ENCODE results near the gene AP2B1. TPM values are rescaled to one million over a fixed set of nuclear protein-coding genes. Genes with fewer than 3 reads are reported as not detected.
A peak's percentile ranks its signal among the peaks of the same experiment; 100 is the strongest.

Gene AP2B1
- total RNA-seq, 4 donors from 2014 or later = 62.6 to 94.3 (median 79.4) TPM

DNA sequence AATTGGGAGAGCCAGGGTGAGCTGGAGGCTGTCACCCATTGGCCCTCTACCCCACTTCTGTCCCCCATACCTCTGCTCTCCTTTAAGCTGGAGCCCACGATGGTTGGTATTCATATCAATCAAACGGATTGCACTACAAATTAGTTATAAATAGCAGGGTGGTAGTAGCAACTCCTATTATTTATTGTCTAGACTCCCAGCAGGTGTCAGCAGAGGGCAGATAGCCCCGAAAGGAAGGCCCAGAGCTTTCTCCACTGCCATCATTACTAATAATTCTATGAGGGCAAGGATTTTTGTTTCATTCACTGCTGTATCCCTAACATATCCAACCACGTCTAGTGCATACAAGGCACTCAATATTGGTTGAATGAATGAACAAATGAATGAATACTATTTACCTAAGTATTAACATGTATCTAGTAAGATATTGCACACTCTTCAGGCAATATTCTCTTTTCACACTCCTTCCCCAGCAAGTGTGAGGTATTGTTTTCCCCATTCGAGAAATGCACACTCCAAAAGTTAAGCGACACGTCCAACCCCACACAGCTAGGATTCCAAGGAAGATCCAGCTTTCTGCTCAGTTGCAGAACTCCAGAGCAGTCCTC, 179.9 kb downstream of the AP2B1 start:
- ATAC-seq (ENCODE audit: low FRiP score) (no peak), DNase-seq (ENCODE audit: low spot score) (no peak)
- TF ChIP-seq CTCF (IDR thresholded peaks at IDR 0.05) = no peak

DNA sequence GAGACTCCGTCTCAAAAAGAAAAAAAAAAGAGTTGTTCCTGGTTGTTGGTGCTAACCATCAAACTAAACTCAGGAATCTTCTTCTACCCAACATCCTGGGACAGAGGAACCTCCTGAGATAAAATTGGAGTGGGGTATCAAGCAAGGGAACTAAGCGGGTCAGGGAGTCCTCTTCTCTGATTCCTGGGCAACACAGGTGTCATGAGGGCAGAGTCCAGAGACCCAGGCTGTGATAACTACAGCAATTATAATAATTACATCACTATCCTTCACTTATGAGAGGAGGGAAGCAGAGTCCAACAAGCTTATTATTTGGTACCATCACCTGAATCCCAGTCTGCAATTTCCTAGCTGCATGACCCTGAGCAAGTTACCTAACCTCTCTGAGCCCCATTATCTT, 181.7 kb downstream of the AP2B1 start:
- no peak for ATAC-seq (ENCODE audit: low FRiP score)
- no peak for TF ChIP-seq CTCF (IDR thresholded peaks at IDR 0.05)
- DNase-seq (ENCODE audit: low spot score) = no peak

DNA sequence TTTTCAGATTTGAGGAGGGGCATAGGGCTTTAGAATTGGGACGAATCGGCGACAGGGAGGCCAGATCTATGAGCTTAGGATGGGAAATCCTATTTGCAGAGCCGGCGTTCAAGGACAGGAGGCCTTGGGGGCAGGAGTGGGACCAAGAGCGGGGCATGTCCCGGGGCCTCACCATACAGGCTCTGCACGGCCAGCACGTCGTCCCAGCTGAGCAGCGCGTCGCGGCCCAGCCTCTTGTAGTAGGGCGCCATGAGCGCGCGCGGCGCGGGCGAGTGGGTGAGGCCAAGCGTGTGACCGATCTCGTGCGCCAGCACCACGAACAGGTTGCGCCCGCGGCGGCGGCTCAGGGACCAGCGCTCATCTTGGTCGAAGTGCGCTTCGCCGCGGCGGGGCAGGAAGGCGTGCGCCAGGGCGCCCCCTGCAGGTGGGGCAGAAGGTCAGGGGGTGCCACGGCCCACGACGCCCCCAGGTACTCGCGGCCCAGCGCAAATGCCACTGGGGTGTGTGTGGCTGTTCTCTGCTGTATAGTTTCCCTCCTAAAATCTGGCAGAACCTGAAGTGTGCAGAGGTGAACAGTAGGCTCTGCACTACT, 182.9 kb downstream of the AP2B1 start:
- ATAC-seq (ENCODE audit: low FRiP score) (no peak), DNase-seq (ENCODE audit: low spot score) (no peak)
- no peak for TF ChIP-seq CTCF (IDR thresholded peaks at IDR 0.05)

DNA sequence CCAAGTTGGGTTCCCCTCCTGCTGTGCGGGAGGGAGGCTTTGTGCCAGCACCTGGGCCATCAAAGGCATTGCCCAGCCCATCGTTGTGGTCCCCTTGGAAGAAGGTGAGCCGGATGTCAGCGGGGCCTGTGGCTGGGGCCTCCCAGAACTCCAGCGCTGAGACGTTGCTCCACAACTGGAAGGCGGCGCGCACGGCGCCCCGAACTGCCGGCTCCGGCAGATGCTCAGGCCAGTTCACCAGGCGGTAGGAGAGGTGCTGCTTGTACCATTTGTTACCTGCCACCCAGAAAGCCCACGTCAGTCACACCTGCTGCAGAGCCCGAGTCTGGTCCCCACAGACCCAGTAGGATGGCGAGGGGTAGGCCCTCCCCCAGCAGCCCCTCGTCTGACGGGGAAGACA, 186.0 kb downstream of the AP2B1 start:
- no peak for ATAC-seq (ENCODE audit: low FRiP score)
- no peak for TF ChIP-seq CTCF (IDR thresholded peaks at IDR 0.05)
- DNase-seq (ENCODE audit: low spot score) = no peak

- DNase-seq (ENCODE audit: low spot score) = no peak
- no peak for TF ChIP-seq CTCF (IDR thresholded peaks at IDR 0.05)
- peak; percentile 17 for ATAC-seq (ENCODE audit: low FRiP score)
Observed at GRCh38 chr17:35773679-35774425, 186.7 kb downstream of the AP2B1 start.

- ATAC-seq (ENCODE audit: low FRiP score) = peak; percentile 51
- TF ChIP-seq CTCF (IDR thresholded peaks at IDR 0.05) = no peak
- no peak for DNase-seq (ENCODE audit: low spot score)
Observed at GRCh38 chr17:35774499-35774898, 187.4 kb downstream of the AP2B1 start.

Measured in omental fat pad (tissue), 4 donors.